SHP77 treated with DMSO at 0.1 percent for 48 hours (cell line): ENCODE results near the gene SRGN.

Source experiments
- DNase-seq: peaks from one replicate; lab custom pipeline; 2025; lab: John Stamatoyannopoulos, UW

The SRGN gene

GRCh38 chr10:69061305-69062161, 26.4 kb upstream of the SRGN start:
- DNase-seq, result no peak

- DNase-seq, result no peak
Measured at GRCh38 chr10:69062901-69063300, 25.0 kb upstream of the SRGN start.

- no peak for DNase-seq
Measured at GRCh38 chr10:69064762-69065328, 23.1 kb upstream of the SRGN start.

- DNase-seq, result no peak
Measured at GRCh38 chr10:69065406-69066361, 22.2 kb upstream of the SRGN start.

- no peak for DNase-seq
Measured at GRCh38 chr10:69067189-69067588, 20.7 kb upstream of the SRGN start.

GRCh38 chr10:69068549-69068948, 19.4 kb upstream of the SRGN start:
- DNase-seq, result no peak

GRCh38 chr10:69069090-69070042, 18.5 kb upstream of the SRGN start:
- no peak for DNase-seq

- no peak for DNase-seq
Measured at GRCh38 chr10:69070951-69071350, 17.0 kb upstream of the SRGN start.

GRCh38 chr10:69071610-69072009, 16.3 kb upstream of the SRGN start:
- no peak for DNase-seq

- DNase-seq, result no peak
Measured at GRCh38 chr10:69073026-69073425, 14.9 kb upstream of the SRGN start.

- no peak for DNase-seq
Measured at GRCh38 chr10:69073736-69074364, 14.1 kb upstream of the SRGN start.

- no peak for DNase-seq
Measured at GRCh38 chr10:69074532-69074931, 13.4 kb upstream of the SRGN start.

- no peak for DNase-seq
Measured at GRCh38 chr10:69075431-69075830, 12.5 kb upstream of the SRGN start.

- no peak for DNase-seq
Measured at GRCh38 chr10:69078311-69078710, 9.6 kb upstream of the SRGN start.

GRCh38 chr10:69080226-69080625, 7.7 kb upstream of the SRGN start:
- DNase-seq, result no peak

GRCh38 chr10:69086001-69086509, 1.8 kb upstream of the SRGN start:
- DNase-seq, result no peak

- no peak for DNase-seq
Measured at GRCh38 chr10:69088471-69088769, 517 bp downstream of the SRGN start.

GRCh38 chr10:69088801-69089501, 1.0 kb downstream of the SRGN start:
- no peak for DNase-seq

- no peak for DNase-seq
Measured at GRCh38 chr10:69089638-69090599, 2.0 kb downstream of the SRGN start.
